Subcutaneous adipose tissue (tissue), 4 donors: ENCODE measurements around the gene SPACA4. TPM values are rescaled to one million over a fixed set of nuclear protein-coding genes. Genes with fewer than 3 reads are reported as not detected.

Experiments
- total RNA-seq, 4 donors: library from RNA; depleted of rRNA; stranded (reverse); fragments of >200 nt; gene quantifications; one replicate each; pipeline ENCODE4 v1.1.0, GENCODE V29; 2016
- TF ChIP-seq, protein P1 (sequence below): fragments of 450-650 bp; IDR thresholded peaks from one replicate; pipeline ENCODE4 v1.5.1; 2016; ENCODE audit warnings: low read depth, mild to moderate bottlenecking, control low read depth, antibody characterized with exemption, moderate library complexity

SPACA4 gene
- total RNA-seq, 4 donors from 2014 or later: not detected

DNA sequence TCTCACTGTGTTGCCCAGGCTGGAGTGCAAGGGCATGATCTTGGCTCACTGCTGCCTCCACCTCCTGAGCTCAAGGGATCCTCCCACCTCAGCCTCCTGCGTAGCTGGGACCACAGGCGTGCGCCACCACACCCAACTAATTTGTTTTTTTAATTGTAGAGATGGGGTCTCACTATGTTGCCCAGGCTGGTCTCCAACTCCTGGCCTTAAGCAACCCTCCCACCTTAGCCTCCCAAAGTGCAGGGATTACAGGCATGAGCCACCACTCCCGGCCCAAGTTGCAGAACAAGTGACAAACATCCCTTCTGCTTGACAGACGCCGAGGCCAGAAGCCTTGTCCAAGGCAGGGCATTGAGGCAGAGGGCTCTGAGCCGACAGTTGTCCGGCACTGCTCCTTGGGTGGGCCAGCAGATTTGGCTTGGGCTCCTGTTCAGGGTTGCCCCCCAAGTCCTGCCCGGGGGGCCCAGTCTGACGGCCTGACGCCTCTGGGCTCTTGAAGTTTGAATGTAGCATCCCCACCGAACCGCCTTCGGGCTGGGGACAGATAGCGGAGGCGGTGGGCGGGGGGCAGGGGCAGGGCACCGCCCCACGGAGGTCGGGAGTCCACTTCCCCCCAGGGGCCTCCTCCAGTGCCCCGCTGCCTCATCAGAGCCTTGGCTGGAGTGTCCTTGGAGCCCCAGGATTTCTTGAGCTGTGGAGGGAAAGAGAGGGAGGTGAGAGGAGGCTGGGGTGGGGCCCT is 5.7 kb upstream of the SPACA4 start:
- TF ChIP-seq, protein P1, sequence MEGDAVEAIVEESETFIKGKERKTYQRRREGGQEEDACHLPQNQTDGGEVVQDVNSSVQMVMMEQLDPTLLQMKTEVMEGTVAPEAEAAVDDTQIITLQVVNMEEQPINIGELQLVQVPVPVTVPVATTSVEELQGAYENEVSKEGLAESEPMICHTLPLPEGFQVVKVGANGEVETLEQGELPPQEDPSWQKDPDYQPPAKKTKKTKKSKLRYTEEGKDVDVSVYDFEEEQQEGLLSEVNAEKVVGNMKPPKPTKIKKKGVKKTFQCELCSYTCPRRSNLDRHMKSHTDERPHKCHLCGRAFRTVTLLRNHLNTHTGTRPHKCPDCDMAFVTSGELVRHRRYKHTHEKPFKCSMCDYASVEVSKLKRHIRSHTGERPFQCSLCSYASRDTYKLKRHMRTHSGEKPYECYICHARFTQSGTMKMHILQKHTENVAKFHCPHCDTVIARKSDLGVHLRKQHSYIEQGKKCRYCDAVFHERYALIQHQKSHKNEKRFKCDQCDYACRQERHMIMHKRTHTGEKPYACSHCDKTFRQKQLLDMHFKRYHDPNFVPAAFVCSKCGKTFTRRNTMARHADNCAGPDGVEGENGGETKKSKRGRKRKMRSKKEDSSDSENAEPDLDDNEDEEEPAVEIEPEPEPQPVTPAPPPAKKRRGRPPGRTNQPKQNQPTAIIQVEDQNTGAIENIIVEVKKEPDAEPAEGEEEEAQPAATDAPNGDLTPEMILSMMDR: no peak

DNA sequence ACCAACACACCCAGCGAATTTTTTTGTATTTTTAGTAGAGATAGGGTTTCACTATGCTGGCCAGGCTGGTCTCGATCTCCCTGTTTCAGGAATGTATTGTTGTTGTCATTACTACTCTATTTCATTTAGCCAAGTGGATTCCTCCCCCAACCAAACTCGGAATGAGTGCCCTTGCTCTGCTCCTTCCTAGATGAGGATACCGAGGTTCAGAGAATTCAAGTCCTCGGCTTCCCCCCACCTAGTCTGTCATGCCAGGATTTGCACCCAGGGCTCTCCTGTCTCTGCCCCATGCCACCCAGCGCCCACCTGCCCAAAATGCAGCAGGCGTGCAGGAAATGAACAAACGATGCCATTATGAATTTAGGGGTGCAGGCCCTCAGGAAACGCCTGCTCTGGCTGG is 3.5 kb upstream of the SPACA4 start:
- TF ChIP-seq, protein P1: no peak

DNA sequence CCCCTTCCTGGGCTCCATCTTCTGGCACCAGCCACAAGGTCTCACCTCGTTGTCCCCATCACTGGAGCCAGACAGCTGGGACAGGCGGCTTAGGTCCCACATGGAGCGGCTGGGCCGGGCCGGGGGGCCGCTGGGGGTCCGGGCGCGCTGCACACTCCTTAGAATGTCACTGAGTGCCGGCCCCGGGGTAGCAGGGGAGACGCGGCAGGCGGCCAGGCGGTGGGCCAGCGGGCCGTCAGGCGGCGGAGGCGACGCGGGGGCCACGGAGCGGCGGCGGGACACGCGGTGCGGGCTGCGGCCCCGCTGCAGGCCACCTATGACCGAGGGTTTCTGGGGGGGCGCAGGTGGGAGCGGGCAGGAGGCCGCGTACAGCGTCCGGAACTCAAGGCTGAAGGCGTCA is 3.1 kb upstream of the SPACA4 start:
- TF ChIP-seq, protein P1: no peak

DNA sequence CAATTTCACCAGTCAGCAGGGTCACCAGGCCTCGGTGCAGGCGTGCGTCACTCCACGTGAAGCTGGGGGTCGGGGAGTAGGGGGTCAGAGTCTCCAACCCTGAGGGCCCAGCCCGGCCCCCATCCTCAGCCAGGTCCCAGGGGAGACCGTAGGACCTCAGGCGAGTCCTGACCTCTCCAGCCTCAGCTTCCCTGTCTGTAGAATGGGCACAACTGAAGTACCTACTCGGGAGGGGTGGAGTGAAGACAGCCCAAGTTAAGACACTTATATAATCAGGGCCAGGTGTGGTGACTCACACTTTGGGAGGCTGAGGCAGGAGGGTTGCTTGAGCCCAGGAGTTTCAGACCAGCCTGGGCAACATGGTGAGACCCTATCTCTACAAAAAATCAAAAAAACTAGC is 2.7 kb upstream of the SPACA4 start:
- TF ChIP-seq, protein P1: no peak

DNA sequence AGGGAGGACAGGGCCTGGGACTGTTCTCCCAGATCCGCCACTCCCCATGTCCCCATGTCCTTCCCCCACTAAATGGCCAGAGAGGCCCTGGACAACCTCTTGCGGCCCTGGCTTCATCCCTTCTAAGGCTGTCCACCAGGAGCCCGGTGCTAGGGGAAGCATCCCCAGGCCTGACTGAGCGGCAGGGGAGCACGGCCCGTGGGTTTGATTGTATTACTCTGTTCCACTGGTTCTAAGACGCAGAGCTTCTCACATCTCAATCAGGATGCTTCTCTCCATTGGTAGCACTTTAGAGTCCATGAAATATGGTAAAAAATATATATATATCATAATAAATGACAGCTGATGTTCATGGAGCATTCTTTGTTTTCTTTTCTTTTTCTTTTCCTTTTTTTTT is 815 bp downstream of the SPACA4 start:
- TF ChIP-seq, protein P1: no peak

DNA sequence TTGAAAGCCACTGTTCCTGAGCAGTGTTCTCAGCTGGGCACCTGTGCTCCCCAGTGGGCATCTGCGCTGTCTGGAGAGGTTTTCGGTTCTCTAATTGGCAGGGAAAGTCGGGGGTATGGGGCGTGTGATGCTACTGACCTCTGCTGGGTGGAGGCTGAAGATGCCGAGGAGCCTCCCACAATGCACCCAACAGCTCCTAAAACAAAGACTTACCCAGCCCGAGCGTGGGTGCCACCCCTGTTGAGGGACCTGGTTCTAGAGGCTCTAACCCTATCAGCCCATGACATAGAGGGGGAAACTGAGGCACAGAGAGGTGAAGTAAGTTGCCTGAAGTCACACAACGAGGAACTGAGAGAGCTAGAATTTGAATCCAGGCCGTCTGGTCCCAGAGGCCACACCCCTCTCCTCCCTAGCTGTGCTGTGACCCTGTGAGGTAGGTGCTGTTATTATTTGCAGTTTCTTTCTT is 2.3 kb downstream of the SPACA4 start:
- TF ChIP-seq, protein P1: no peak

DNA sequence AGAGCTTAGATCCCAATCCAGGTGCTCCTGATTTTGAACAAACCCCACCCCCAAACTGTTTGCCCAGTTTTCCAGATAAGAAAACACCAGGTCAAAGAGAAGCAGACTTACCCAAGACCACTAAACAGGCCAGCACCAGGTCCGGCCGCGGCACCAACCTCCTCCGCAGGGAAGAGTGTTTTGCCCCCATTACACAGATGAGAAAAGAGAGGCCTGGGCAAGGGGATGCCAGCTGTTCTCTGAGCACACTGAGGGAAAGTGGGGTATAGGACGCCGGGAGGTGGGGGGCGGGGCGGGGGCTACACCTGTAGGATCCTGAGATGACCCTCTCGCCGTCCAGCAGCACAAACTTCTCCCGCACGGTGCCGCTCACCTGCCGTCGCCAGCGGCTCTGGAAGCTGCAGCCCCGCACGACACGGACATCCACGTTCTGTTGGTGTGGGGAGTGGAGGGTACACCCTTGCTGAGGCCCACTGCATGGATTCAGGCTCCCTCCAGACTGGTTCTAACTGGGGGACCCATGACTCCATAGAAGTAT is 3.1 kb downstream of the SPACA4 start:
- TF ChIP-seq, protein P1: no peak
